ENCODE results near the gene GAGE10. TPM values are rescaled to one million over a fixed set of nuclear protein-coding genes. Genes with fewer than 3 reads are reported as not detected.

The GAGE10 gene
- total and polyA plus RNA-seq, 9 of the 15 experiments (the other 6 are each of a cell fraction or from before 2014, with no cell fraction given): 0.80 to 3.1 (median 0.96) TPM; not detected in 4

- peak; percentile 54; the same call in 1 of the 2 replicates for TF ChIP-seq DEAF1 (CRISPR knock-in tag; IDR thresholded peaks at IDR 0.05)
- TF ChIP-seq HNRNPL (IDR thresholded peaks at IDR 0.05; ENCODE audit: low read depth, low read length): no peak
- no peak for TF ChIP-seq LARP7 (IDR thresholded peaks at IDR 0.05)
- TF ChIP-seq AFF1 (IDR thresholded peaks at IDR 0.05; ENCODE audit: low read depth in 1 of 2, partially characterized antibody in 2 of 2): no peak
- no peak for TF ChIP-seq USF1 (CRISPR knock-in tag; IDR thresholded peaks at IDR 0.05)
- no peak for TF ChIP-seq NR2C2 (CRISPR knock-in tag; IDR thresholded peaks at IDR 0.05)
- TF ChIP-seq NR2C2 (tag; IDR thresholded peaks at IDR 0.05): no peak
- peak; percentile 83; the same call in 1 of the 2 replicates for TF ChIP-seq REST (IDR thresholded peaks at IDR 0.05; ENCODE audit: borderline replicate concordance)
- no peak for TF ChIP-seq REST (CRISPR knock-in tag; IDR thresholded peaks at IDR 0.05; ENCODE audit: low read depth)
- peak; percentile 70 for TF ChIP-seq SPI1 (IDR thresholded peaks at IDR 0.05; ENCODE audit: borderline replicate concordance, low read depth, low read length)
- no peak for TF ChIP-seq ZFP30 (CRISPR knock-in tag; IDR thresholded peaks at IDR 0.05; ENCODE audit: borderline replicate concordance)
Observed at GRCh38 chrX:49291615-49292337, 11.7 kb upstream of the GAGE10 start (continued).
